GM12878 (cell line): Measurements from ENCODE around the gene ATXN1. TPM values are rescaled to one million over a fixed set of nuclear protein-coding genes. Genes with fewer than 3 reads are reported as not detected.

Experiments used
- ATF7 ChIP-seq: fragments of 450-650 bp; IDR thresholded peaks from 2 replicates; pipeline ENCODE4 v1.6.1; 2016; ENCODE audit warnings: low read depth, mild to moderate bottlenecking
- BRCA1 ChIP-seq: IDR thresholded peaks from 2 replicates; pipeline ENCODE4 v1.6.1; 2011; ENCODE audit warnings: low read depth, low read length, improper control_type of control experiment
- CBFB ChIP-seq: IDR thresholded peaks from 2 replicates; pipeline ENCODE4 v1.6.1; 2016; ENCODE audit warnings: antibody characterized with exemption, low read depth
- CHD4 ChIP-seq: fragments of 200-600 bp; sonication (generic); IDR thresholded peaks from 2 replicates; pipeline ENCODE4 v1.6.1; 2016; ENCODE audit warnings: mild to moderate bottlenecking
- CREB1 ChIP-seq: IDR thresholded peaks from 2 replicates; pipeline ENCODE4 v1.6.1; 2012; ENCODE audit warnings: low read depth, mild to moderate bottlenecking, inconsistent platforms
- ELK1 ChIP-seq: IDR thresholded peaks from 2 replicates; pipeline ENCODE4 v1.6.1; 2012; ENCODE audit warnings: low read depth, low read length, improper control_type of control experiment
- EZH2 ChIP-seq: IDR thresholded peaks from 2 replicates; pipeline ENCODE4 v1.6.1; 2012; ENCODE audit warnings: low read depth, mild to moderate bottlenecking, control low read depth, inconsistent platforms, low read length, borderline replicate concordance; ENCODE audit not compliant: control insufficient read depth
- HCFC1 ChIP-seq: fragments of 150-350 bp; IDR thresholded peaks from 2 replicates; pipeline ENCODE4 v1.6.1; 2014; ENCODE audit warnings: low read length
- HDAC2 ChIP-seq: fragments of 200-600 bp; sonication (generic); IDR thresholded peaks from 2 replicates; pipeline ENCODE4 v1.6.1; 2017
- IRF3 ChIP-seq: fragments of 450-650 bp; IDR thresholded peaks from 2 replicates; pipeline ENCODE4 v1.6.1; 2014; ENCODE audit warnings: mild to moderate bottlenecking
- NFIC ChIP-seq: IDR thresholded peaks from 2 replicates; pipeline ENCODE4 v1.6.1; 2012; ENCODE audit warnings: low read depth, mild to moderate bottlenecking, inconsistent platforms, low read length, moderate library complexity
- NFYB ChIP-seq: IDR thresholded peaks from 2 replicates; pipeline ENCODE4 v1.6.1; 2011; ENCODE audit warnings: low read depth, mild to moderate bottlenecking, low read length, improper control_type of control experiment, moderate library complexity; ENCODE audit not compliant: insufficient read depth
- NR2C1 ChIP-seq: fragments of 450-650 bp; IDR thresholded peaks from 2 replicates; pipeline ENCODE4 v1.6.1; 2017; ENCODE audit warnings: antibody characterized with exemption, mild to moderate bottlenecking, moderate library complexity
- POLR2A ChIP-seq: IDR thresholded peaks from 2 replicates; pipeline ENCODE4 v1.6.1; 2011; ENCODE audit warnings: low read depth, mild to moderate bottlenecking, low read length
- RBBP5 ChIP-seq: fragments of 200-600 bp; sonication (generic); conservative IDR thresholded peaks from 2 replicates; pipeline ENCODE4 v1.6.1; 2016
- RCOR1 ChIP-seq: conservative IDR thresholded peaks from 2 replicates; pipeline ENCODE4 v1.6.1; 2012; ENCODE audit warnings: low read depth, low read length, improper control_type of control experiment
- SMAD5 ChIP-seq: IDR thresholded peaks from 2 replicates; pipeline ENCODE4 v1.6.1; 2016; ENCODE audit warnings: antibody characterized with exemption, low read depth
- SP1 ChIP-seq: IDR thresholded peaks from one replicate; pipeline ENCODE4 v1.6.1; 2011; ENCODE audit warnings: low read depth, low read length
- SPI1 ChIP-seq: IDR thresholded peaks from 2 replicates; pipeline ENCODE4 v1.6.1; 2011; ENCODE audit warnings: low read depth, mild to moderate bottlenecking, low read length, moderate library complexity, borderline replicate concordance; ENCODE audit not compliant: insufficient read depth
- STAT1 ChIP-seq: fragments of 450-650 bp; conservative IDR thresholded peaks from 2 replicates; pipeline ENCODE4 v1.6.1; 2014; ENCODE audit warnings: antibody characterized with exemption, mild to moderate bottlenecking
- TAF1 ChIP-seq: IDR thresholded peaks from 2 replicates; pipeline ENCODE4 v1.6.1; 2011; ENCODE audit warnings: mild to moderate bottlenecking, low read depth, low read length, borderline replicate concordance
- TARDBP ChIP-seq: IDR thresholded peaks from 2 replicates; pipeline ENCODE4 v1.6.1; 2016; ENCODE audit warnings: borderline replicate concordance
- TBL1XR1 ChIP-seq: IDR thresholded peaks from 2 replicates; pipeline ENCODE4 v1.6.1; 2012; ENCODE audit warnings: low read depth, low read length, improper control_type of control experiment
- TCF7 ChIP-seq: IDR thresholded peaks from 2 replicates; pipeline ENCODE4 v1.6.1; 2014; ENCODE audit warnings: antibody characterized with exemption, borderline replicate concordance
- ZBTB33 ChIP-seq: fragments of 450-650 bp; IDR thresholded peaks from 2 replicates; pipeline ENCODE4 v1.6.1; 2017; ENCODE audit warnings: mild to moderate bottlenecking
- ZNF687 ChIP-seq: fragments of 450-650 bp; IDR thresholded peaks from 2 replicates; pipeline ENCODE4 v1.6.1; 2017; ENCODE audit warnings: mild to moderate bottlenecking, moderate library complexity
- ZZZ3 ChIP-seq: IDR thresholded peaks from 2 replicates; pipeline ENCODE4 v1.6.1; 2011; ENCODE audit warnings: low read depth; ENCODE audit not compliant: control insufficient read depth, insufficient read length
- polyA plus RNA-seq, 11 experiments: library from polyadenylated mRNA; depleted of rRNA in 4 of 11; unstranded in 6 of 11; stranded (reverse) in 5 of 11; fragments of >200 nt; fragmentation: Nextera tagmentation in 4 of 11; fragmentation: Illumina TruSeq in 1 of 11; extraction: Ambion mirVana in 4 of 11; extraction: Trizol in 1 of 11; gene quantifications; 1 replicate in 1 of 11; 2 replicates in 10 of 11; pipeline versions ENCODE4 v1.2.1 to v1.2.3, GENCODE V29; 2011 to 2016; ENCODE audit warnings: inconsistent platforms in 2 of 11, missing spikeins in 2 of 11, low read depth in 1 of 11
- total RNA-seq, 4 experiments: library from RNA; depleted of rRNA in 3 of 4; stranded (reverse); fragments of >200 nt in 3 of 4; fragmentation: Illumina TruSeq in 1 of 4; extraction: Trizol in 1 of 4; gene quantifications; 2 replicates each; pipeline versions ENCODE4 v1.2.1 to v1.2.3, GENCODE V29; 2013 to 2021

The ATXN1 gene
- total and polyA plus RNA-seq, 10 of the 15 experiments (the other 5 are each of a cell fraction or from before 2014, with no cell fraction given) = 12.2 to 51.2 (median 20.5) TPM

- TF ChIP-seq HCFC1 (no peak), TAF1 (no peak), STAT1 (no peak), TCF7 (no peak), POLR2A (peak; percentile 32; the same call in 1 of the 2 replicates), TBL1XR1 (no peak), SP1 (no peak), RCOR1 (no peak), EZH2 (no peak), CREB1 (peak; percentile 56; the same call in 1 of the 2 replicates), TARDBP (no peak), BRCA1 (no peak), CBFB (peak; percentile 74; the same call in 1 of the 2 replicates), NFIC (peak; percentile 93), ZNF687 (no peak), IRF3 (no peak), SMAD5 (no peak), RBBP5 (no peak), ZZZ3 (no peak), SPI1 (no peak), NFYB (no peak), ZBTB33 (no peak), NR2C1 (no peak), HDAC2 (no peak), ATF7 (peak; percentile 66), CHD4 (no peak), ELK1 (no peak)
Measured at GRCh38 chr6:16690608-16691142, 70.6 kb downstream of the ATXN1 start (continued).
